Astrocyte of the cerebellum (primary cell): ENCODE data around the gene PROSER2.

Experiments
- DNase-seq: peaks from one replicate; pipeline ENCODE4 v3.0.0-alpha.2; 2011; ENCODE audit warnings: low read depth
- H3K4me3 ChIP-seq: 2 replicates; pipeline ENCODE4 v1.5.1; 2011; ENCODE audit warnings: mild to moderate bottlenecking, low read depth, low read length, moderate library complexity
- in situ Hi-C: cut with HindIII; loops from 2 replicates; pipeline ENCODE4 v1.10.0; 2017; ENCODE audit warnings: low sequenced_read_pairs
- TF ChIP-seq, protein P1 (sequence below): IDR thresholded peaks from 2 replicates; pipeline ENCODE4 v1.5.1; 2012; ENCODE audit warnings: low read length, low read depth, moderate library complexity, mild to moderate bottlenecking; ENCODE audit errors: missing control alignments

The PROSER2 gene

DNA sequence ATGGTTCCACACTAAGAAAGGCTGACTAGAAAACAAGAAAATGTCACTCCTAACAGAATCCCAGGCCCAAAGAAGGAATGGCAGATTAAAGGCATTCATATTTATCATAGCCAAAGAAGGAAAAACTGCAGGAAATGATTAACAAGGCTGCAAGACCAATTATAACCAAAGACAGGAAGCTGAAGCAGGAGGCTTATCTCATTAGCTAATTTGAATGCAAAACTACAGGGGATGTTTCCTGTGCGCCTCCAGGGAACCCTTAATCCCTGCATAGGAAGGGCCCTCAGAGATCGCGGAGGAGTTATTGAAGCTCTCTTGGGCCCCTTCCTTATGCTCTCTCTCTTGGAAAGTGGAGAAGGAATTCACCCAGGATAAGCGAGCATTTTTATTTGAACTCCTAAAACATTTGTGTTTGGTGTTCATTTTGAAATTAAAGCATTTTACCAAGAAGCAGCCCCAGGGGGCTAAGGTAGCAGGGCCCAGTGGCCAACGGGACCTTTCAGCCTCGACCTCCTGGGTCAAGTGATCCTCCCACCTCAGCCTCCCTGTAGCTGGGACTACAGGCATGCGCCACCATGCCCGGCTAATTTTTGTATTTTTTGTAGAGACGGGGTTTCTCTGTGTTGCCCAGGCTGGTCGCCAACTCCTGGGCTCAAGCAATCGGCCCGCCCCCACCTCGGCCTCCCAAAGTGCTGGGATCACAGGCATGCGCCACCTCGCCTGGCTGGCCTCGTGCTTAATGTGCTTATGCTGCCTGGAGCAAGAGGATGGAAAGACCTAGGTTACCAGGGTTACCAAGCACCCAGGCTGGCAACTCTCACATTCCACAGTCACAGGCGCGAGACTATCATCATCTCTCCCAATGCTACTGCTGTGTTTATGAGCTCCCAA, 24.1 kb upstream of the PROSER2 start:
- no peak for DNase-seq
- TF ChIP-seq, protein P1, sequence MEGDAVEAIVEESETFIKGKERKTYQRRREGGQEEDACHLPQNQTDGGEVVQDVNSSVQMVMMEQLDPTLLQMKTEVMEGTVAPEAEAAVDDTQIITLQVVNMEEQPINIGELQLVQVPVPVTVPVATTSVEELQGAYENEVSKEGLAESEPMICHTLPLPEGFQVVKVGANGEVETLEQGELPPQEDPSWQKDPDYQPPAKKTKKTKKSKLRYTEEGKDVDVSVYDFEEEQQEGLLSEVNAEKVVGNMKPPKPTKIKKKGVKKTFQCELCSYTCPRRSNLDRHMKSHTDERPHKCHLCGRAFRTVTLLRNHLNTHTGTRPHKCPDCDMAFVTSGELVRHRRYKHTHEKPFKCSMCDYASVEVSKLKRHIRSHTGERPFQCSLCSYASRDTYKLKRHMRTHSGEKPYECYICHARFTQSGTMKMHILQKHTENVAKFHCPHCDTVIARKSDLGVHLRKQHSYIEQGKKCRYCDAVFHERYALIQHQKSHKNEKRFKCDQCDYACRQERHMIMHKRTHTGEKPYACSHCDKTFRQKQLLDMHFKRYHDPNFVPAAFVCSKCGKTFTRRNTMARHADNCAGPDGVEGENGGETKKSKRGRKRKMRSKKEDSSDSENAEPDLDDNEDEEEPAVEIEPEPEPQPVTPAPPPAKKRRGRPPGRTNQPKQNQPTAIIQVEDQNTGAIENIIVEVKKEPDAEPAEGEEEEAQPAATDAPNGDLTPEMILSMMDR = no peak
- no peak overlapping the region for H3K4me3 ChIP-seq
- in situ Hi-C loops = no loop called here

DNA sequence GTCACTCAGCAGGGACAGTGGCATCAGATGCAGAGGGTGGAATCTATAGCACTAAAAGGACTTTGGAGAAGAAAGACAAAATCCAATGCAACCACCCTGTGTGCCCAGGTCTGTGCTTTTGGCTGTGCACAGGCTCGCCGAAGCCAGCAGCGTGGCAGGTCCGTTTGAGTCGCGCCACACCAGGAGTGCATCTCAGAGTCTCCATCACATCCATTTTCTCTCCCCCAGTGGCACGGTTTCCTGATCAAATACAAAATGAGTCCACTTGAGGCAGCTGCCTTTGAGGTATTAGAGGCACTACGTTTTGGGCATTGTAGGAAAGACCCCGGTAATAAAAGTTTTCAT, 23.4 kb upstream of the PROSER2 start:
- in situ Hi-C loops = no loop called here
- no peak overlapping the region for H3K4me3 ChIP-seq
- TF ChIP-seq, protein P1 = no peak
- no peak for DNase-seq

DNA sequence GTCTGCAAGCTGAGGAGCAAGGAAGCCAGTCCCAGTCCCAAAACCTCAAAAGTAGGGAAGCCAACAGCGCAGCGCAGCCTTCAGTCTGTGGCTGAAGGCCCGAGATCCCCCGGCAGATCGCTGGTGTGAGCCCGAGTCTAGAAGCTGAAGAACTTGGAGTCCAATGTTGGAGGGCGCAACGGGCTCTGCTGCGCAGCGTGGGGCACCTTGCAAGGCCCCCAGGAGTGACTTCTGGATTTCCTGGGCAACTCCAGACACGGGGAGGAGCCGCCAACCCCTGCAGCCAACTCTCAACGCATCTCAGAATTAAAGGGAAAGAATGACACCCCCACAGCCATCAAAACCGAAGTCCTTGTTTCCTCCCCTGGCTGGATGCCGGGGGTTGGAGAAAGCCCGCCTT, 18.8 kb upstream of the PROSER2 start:
- no peak for DNase-seq
- H3K4me3 ChIP-seq = no peak overlapping the region
- in situ Hi-C loops = no loop called here
- TF ChIP-seq, protein P1 = no peak

DNA sequence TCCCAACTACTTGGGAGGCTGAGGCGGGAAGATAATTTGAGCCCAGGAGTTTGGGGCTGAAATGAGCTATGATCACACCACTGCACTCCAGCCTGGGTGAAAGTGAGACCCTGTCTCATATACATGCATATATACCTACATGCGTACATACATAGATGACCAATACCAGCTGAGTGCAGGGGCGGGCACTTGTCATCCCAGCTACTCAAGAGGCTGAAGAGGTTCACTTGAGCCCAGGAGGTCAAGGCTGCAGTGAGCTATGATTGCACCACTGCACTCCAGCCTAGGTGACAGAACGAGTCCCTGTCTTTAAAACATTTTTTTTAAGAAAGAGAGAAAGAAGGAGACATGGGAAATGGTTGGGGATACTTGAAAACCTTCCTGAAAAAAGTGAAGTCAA, 17.4 kb upstream of the PROSER2 start:
- DNase-seq = no peak
- in situ Hi-C loops = no loop called here
- H3K4me3 ChIP-seq = no peak overlapping the region
- TF ChIP-seq, protein P1 = no peak

DNA sequence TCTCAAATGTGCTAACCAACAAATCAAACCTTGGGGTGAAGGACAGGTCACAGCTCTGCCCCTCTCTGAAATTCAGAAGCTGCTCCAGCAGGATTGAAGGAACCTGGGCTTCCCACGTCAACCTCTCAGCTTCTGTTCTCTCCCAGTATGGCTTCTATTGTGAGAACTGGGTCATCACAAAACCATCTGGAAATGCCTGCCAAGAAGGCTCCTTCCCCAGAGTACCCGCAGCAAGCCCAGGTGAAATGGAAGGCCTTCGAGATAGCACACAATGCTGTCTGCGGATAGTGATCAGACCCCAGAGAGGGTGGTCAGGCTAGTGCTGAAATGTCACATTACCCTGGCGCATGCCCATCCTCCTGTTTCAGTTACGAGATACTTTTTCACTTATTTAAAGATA, 16.4 kb upstream of the PROSER2 start:
- in situ Hi-C loops = no loop called here
- TF ChIP-seq, protein P1 = no peak
- no peak for DNase-seq
- H3K4me3 ChIP-seq = no peak overlapping the region

DNA sequence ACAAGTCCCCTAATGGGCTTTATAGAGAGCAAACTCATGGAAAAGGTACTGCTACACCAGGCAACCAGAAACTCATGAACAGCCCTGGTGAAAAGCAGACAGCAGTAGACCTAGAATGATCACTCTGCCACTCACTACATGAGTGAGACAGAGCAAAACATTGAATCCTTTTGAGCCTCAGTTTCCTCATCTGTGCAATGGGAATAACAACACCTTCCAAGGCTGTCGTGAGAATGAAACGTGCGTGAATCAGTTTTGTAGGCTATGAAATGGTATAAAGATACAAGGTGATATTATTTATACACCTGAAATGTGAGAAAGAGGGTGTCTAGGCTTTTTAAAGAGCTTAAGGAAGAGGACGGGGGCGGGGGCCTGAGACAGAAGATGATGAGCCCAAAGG, 14.3 kb upstream of the PROSER2 start:
- in situ Hi-C loops = no loop called here
- TF ChIP-seq, protein P1 = no peak
- no peak overlapping the region for H3K4me3 ChIP-seq
- no peak for DNase-seq
